ENCODE data around the gene DNAJC21.

DNAJC21 gene

GRCh38 chr5:34929720-34930461 lies 532 bp downstream of the DNAJC21 start (continued):
- TF ChIP-seq POU6F1 (CRISPR knock-in tag; IDR thresholded peaks at IDR 0.05; ENCODE audit: borderline replicate concordance, low read depth) (no peak), ZNF565 (CRISPR knock-in tag; conservative IDR thresholded peaks at IDR 0.05; ENCODE audit: low read depth) (no peak)

GRCh38 chr5:34930462-34930844 lies 1.1 kb downstream of the DNAJC21 start:
- ATAC-seq = 0 out of 3 replicates have a peak, but pooled peaks have one; percentile 0
- TF ChIP-seq ISL1 (CRISPR knock-in tag; IDR thresholded peaks at IDR 0.05) = no peak
- no peak for TF ChIP-seq ZNF8 (CRISPR knock-in tag; IDR thresholded peaks at IDR 0.05)
- TF ChIP-seq SNAI2 (CRISPR knock-in tag; IDR thresholded peaks at IDR 0.05) = no peak
- no peak for TF ChIP-seq RARB (CRISPR knock-in tag; IDR thresholded peaks at IDR 0.05)
- TF ChIP-seq TCF4 (CRISPR knock-in tag; IDR thresholded peaks at IDR 0.05; ENCODE audit: borderline replicate concordance) = no peak
- TF ChIP-seq BACH2 (CRISPR knock-in tag; IDR thresholded peaks at IDR 0.05; ENCODE audit: borderline replicate concordance) = no peak
- TF ChIP-seq ZFP30 (CRISPR knock-in tag; IDR thresholded peaks at IDR 0.05) = no peak
- no peak for TF ChIP-seq TOX (CRISPR knock-in tag; IDR thresholded peaks at IDR 0.05; ENCODE audit: borderline replicate concordance)
- TF ChIP-seq CREB5 (CRISPR knock-in tag; IDR thresholded peaks at IDR 0.05; ENCODE audit: low read depth) = no peak
- no peak for TF ChIP-seq TSHZ2 (CRISPR knock-in tag; IDR thresholded peaks at IDR 0.05)
- no peak for TF ChIP-seq CSRNP3 (CRISPR knock-in tag; IDR thresholded peaks at IDR 0.05)
- no peak for TF ChIP-seq ZNF70 (CRISPR knock-in tag; IDR thresholded peaks at IDR 0.05)
- TF ChIP-seq PATZ1 (CRISPR knock-in tag; IDR thresholded peaks at IDR 0.05; ENCODE audit: borderline replicate concordance) = no peak
- no peak for TF ChIP-seq PPARA (CRISPR knock-in tag; IDR thresholded peaks at IDR 0.05; ENCODE audit: borderline replicate concordance)
- no peak for TF ChIP-seq ZNF565 (CRISPR knock-in tag; conservative IDR thresholded peaks at IDR 0.05; ENCODE audit: low read depth)
- TF ChIP-seq ZFP3 (CRISPR knock-in tag; IDR thresholded peaks at IDR 0.05) = no peak
- no peak for TF ChIP-seq ESRRG (CRISPR knock-in tag; IDR thresholded peaks at IDR 0.05)
- no peak for TF ChIP-seq ZC3H10 (CRISPR knock-in tag; IDR thresholded peaks at IDR 0.05)
- no peak for TF ChIP-seq ARNTL (CRISPR knock-in tag; IDR thresholded peaks at IDR 0.05; ENCODE audit: borderline replicate concordance, low read depth)

- no peak for ATAC-seq
- TF ChIP-seq RARB (CRISPR knock-in tag; IDR thresholded peaks at IDR 0.05) (no peak), CSRNP3 (CRISPR knock-in tag; IDR thresholded peaks at IDR 0.05) (no peak), ESRRG (CRISPR knock-in tag; IDR thresholded peaks at IDR 0.05) (no peak), SNAI2 (CRISPR knock-in tag; IDR thresholded peaks at IDR 0.05) (no peak), ARNTL (CRISPR knock-in tag; IDR thresholded peaks at IDR 0.05; ENCODE audit: borderline replicate concordance, low read depth) (no peak), ZC3H10 (CRISPR knock-in tag; IDR thresholded peaks at IDR 0.05) (no peak), GLIS3 (CRISPR knock-in tag; IDR thresholded peaks at IDR 0.05) (no peak), BACH2 (CRISPR knock-in tag; IDR thresholded peaks at IDR 0.05; ENCODE audit: borderline replicate concordance) (no peak), TSHZ2 (CRISPR knock-in tag; IDR thresholded peaks at IDR 0.05) (no peak), CSDC2 (CRISPR knock-in tag; IDR thresholded peaks at IDR 0.05) (no peak), TCF4 (CRISPR knock-in tag; IDR thresholded peaks at IDR 0.05; ENCODE audit: borderline replicate concordance) (no peak)
Measured at GRCh38 chr5:34930870-34931269, 1.5 kb downstream of the DNAJC21 start.
